GM19452 (cell line): ENCODE results near the gene PACSIN2.
"Not testable (repeated sequence)": the region's sequence is repeated elsewhere in the genome, so short reads cannot be mapped to it uniquely, and the experiment has no call there.

Source experiments
- ATAC-seq: cut with Tn5 transposase; IDR thresholded peaks from one replicate; pipeline ENCODE4 v1.9.1; 2021; ENCODE audit not compliant: unreplicated experiment

PACSIN2 gene

GRCh38 chr22:42967005-42967404, 47.9 kb downstream of the PACSIN2 start:
- ATAC-seq, result no peak

GRCh38 chr22:42966497-42966896, 48.5 kb downstream of the PACSIN2 start:
- ATAC-seq, result no peak

DNA sequence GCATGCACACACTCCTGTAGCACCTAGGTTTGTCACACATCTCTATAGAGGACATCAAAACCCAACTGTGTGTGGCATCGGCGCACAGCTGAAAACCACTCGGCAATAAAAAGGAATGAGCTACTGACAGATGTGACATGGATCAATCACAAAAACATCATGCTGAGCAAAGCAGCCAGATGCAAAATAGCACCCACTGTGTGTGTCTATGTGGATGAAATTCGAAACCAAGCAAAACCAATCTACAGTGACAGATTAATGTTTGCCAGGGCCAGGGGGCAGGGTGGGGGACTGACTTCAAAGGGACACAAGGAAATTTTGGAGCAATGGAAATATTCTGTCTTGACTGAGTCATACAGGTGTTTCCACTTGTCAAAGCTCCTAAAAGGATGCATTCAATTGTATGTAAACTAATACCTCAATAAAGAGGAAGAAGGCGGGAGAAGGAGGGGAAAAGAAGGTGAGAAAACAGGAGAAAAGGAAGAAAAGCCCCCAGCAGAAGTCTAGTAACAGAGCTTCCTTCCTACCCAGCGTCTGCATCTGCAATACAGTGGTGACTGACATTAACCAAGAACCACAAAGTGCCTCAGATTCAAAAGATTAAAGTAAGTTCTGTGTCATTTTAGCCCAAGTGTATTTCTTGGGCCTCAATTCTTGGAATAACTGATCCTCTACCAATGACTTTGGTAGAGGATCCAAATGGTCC, 49.8 kb downstream of the PACSIN2 start:
- ATAC-seq, result peak; percentile 52

GRCh38 chr22:42963231-42963595, 51.7 kb downstream of the PACSIN2 start:
- ATAC-seq, result no peak

DNA sequence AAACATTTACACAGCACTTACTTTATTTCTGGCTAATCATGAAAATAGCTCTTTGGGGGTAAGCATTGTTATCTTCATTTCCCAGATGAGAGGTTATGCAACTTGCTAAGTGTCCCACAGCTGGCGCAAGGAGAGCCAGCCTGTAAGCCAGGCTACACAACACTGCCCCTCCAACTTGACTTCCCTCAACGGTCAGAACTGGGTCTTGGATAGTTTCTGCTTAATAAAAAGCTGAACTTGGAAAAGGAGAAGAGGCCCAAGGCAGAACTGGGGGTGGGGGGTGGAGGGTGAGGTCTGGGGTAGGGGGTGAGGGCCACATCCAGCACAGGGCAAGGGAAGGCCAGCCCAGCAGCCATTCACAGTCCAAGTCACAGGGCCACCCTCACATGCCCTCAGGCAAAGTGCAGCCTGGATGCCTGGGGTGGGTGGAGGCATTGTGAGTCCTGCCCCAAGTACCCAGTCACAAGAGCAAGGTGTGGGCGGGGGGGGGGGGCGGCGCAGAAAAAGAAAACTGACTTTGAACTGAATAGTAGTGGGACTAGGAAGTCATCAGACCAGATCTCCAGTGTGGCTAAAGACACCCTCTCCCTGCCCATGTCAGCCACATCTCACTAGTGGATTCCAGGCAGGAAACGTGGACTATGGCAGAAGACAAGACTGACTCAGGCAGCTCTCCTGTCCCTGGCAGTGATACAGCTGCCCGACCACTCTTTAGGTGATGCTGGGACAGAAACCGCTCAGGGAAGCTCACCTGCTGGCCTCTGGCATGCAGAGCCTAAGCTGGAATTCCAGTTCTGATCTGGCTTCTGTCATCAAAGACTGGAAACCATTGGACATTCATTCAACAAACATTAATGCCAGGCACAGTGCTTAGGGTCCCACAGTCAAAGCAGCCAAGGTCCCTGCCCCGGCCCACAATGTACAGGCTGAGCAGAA, 52.4 kb downstream of the PACSIN2 start:
- no peak for ATAC-seq

DNA sequence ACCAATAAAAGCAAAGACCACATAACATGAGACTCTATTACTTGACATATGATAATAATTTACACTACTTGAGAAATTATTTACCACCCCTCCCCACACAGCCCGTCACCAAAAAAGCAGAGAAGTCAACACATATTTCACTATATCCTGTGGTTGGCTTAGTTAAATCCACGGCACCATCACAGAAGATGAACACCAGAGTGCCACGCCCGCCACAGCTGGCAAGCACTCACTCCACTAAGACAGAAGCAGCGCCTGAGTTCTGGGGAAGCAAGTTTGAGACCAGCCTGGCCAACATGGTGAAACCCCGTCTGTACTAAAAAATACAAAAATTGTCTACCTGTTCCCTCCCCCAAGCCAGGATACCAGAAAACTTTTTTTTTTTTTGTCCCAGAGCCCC, 53.1 kb downstream of the PACSIN2 start:
- ATAC-seq, result no peak

GRCh38 chr22:42961400-42961690, 53.6 kb downstream of the PACSIN2 start:
- not testable (repeated sequence) for ATAC-seq

DNA sequence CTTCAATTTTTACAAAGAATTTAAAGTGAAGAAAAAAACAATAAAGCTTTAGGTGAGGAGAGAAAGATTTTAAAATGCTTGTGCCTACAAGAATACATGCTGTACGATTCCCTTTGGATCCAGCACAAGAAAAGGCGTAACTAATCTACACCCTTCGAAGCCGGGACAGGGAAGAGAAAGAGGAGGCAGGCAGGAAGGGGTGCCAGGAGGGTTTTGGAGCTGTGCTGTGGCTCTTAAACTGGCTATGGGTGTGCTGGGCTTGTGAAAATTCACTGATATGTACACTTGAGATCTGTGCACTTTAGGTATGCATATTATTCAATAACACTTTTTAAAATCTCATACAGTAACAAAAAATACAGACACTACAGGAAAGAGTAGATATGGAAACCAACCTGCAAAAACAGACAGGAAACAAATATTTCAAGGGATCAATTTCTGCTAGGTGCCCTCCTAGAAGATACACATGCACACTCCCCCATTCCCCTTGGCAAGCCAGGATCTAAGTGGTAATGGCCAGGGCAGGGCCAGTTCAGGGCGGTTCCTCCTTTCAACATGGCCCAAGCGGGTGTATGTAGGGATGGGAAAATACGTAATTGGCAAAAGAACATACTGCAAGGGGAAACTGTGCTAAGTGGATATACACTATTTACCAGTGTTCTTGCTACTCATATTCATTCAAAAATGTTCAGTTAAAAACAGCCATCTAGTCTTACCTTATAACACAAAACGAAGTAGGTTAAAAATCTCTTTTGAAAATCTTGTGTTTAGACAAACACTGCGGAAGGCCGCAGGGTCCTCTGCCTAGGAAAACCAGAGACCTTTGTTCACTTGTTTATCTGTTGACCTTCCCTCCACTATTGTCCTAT, 54.2 kb downstream of the PACSIN2 start:
- ATAC-seq, result no peak

DNA sequence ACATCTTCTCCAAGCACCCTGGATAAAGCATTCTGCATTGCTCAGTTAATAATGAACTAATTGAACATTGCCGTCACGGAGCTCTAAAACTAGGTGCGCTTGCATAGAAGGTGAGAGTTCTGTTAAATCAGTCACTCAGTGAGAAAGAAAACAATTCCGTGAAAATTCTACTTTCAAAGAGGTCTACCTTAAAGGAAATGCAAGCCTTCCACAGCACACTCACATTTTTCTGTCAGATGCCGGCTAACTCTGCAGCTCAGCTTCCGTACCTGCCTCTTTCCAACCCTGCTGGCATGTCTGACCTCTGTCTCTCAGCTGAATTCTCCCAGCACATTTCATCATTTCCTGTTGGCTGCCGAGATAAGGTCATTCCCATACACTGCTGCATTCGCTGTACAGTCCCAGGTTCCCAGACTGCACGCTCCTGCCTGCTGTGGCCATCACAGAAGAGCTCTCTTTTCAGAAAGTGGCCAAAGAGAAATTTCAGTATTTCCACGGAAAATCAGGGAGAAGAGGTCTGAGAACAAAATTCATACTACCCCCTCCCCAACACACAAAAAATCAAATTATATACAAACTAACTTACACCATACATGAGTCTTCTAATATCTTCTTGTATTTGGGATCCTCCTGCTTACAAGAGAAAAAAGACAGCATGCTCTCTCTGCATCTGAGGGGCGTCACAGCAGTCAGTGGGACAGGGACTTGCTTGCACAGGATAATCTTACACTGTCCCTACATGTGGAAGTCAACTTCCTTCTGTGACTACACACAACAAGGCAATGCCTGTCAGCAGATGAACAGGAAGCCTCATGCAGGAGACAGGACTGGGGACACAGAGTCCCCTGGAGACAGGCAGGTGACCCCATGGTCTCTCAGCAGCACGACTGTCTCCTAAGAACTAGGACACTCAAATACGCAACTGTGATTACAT, 55.1 kb downstream of the PACSIN2 start:
- ATAC-seq, result no peak

GRCh38 chr22:42958937-42959336, 56.0 kb downstream of the PACSIN2 start:
- ATAC-seq, result no peak

GRCh38 chr22:42957958-42958357, 57.0 kb downstream of the PACSIN2 start:
- ATAC-seq, result no peak

DNA sequence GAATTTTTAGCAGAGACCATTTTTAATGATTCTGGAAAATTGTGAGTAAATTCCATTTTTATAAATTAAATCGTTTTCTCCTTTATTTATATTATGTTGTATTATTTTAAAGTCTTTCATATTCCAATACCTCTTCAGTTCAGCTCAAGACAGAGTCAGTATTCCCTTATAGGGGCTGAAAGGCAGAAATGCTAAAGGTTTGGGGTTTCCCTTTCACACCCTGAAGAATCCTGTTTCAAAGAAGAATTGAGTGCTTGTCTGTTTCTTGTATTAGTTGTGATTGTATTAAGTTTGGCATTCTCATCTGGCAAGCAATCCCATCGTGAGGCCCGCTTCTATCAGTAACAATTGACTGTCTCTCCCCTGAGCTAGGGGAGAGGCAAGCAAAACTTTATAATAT, 57.4 kb downstream of the PACSIN2 start:
- no peak for ATAC-seq

DNA sequence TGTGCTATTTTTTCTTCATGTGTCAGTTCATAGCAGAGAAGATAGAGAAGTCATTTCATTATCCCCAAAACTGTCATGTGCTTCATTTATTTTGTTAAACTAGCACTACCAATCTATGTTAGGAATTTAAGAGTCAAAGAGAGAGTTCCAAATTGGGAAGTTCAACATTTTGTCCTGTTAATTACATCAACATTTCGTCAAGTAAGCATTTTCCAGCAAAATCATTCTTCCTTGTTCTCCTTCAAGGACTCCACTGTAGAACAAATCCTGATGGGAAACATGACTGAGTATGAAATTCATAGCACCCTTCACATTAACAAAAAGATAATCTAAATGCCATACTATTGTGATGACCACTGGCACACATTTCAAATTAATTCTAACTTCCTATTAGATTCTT, 59.1 kb downstream of the PACSIN2 start:
- no peak for ATAC-seq

GRCh38 chr22:42955087-42955635, 59.8 kb downstream of the PACSIN2 start:
- ATAC-seq, result no peak

- not testable (repeated sequence) for ATAC-seq
Observed at GRCh38 chr22:42953751-42954150, 61.2 kb downstream of the PACSIN2 start.

DNA sequence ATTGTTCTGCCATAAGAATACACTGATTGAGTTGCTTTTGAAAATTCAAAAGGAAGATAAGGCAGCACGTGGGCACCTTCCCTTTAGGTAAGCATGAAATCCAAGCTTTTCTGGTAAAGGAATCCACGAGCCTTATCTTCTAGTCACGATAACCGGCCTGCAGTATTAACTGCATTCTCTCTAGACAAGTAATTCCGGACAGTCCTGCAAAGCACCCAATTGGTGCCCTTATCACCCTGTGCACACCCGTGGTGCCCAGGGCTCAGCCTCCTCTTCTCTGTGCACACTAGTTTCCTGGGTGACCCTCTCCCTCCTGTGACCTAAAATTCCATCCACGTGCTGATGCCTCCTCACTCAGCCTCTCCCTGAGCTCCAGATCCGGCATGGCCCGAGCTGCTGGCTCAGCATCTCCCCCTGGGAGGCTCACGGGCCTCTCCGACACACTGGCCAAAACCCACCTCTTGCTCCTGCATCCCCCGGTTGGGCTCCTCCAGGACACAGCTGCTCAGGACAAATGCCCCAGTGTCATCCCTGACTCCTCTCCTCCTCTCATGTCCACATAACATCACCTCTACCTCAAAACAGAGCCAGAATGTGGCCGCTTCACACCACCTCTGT, 63.7 kb downstream of the PACSIN2 start:
- ATAC-seq, result no peak

DNA sequence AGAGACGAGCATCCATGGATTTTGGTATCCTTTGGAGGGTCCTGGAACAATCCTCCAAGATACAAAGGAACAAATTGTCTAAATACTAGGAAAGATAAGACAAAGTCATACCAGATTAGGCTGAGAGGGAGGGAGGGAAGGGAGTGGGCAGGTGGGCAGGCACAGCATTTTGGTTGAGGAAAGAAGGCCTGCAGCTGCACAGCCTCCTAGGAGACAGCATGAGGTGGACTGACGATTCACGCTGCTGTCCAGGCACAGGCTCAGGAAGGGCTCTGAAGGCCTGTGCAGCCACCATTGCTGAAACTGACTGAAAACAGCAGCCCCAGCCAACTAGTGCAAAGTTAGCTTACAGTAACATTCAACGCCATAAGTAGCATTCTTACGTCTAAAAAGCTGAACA, 64.7 kb downstream of the PACSIN2 start:
- no peak for ATAC-seq

- ATAC-seq, result no peak
Observed at GRCh38 chr22:42949159-42949558, 65.8 kb downstream of the PACSIN2 start.

- no peak for ATAC-seq
Observed at GRCh38 chr22:42948294-42948693, 66.7 kb downstream of the PACSIN2 start.
